ENCODE data around the gene TMSB15B.
"Not testable (repeated sequence)": the region's sequence is repeated elsewhere in the genome, so short reads cannot be mapped to it uniquely, and the experiment has no call there.

TMSB15B gene

GRCh38 chrX:103927633-103928032, 34.8 kb upstream of the TMSB15B start:
- no peak for DNase-seq (ENCODE audit: low read depth, low spot score)
- Histone ChIP-seq H3K27me3 (ENCODE audit: insufficient read depth, insufficient read length) (no peaks in the 10 kb centered on the region), H3K9me3 (ENCODE audit: insufficient read depth, low read length) (no peaks in the 10 kb centered on the region), H3K4me3 (ENCODE audit: insufficient read length, low read depth) (no peak overlapping the region), H3K36me3 (ENCODE audit: insufficient read depth, insufficient read length, low read length) (peaks cover 4% of the 10 kb centered on the region), H3K9ac (ENCODE audit: insufficient read length, low read depth) (no peak overlapping the region), H3K4me1 (ENCODE audit: insufficient read depth, insufficient read length) (no peaks in the 10 kb centered on the region)
- TF ChIP-seq YY1 (IDR thresholded peaks at IDR 0.05; ENCODE audit: insufficient read depth, insufficient read length) (no peak), ZNF274 (IDR thresholded peaks at IDR 0.05; ENCODE audit: low read depth, low read length) (no peak), SUZ12 (IDR thresholded peaks at IDR 0.05; ENCODE audit: extremely low read depth, insufficient read depth, insufficient read length) (no peak)

GRCh38 chrX:103932133-103932532, 30.3 kb upstream of the TMSB15B start:
- DNase-seq (ENCODE audit: low read depth, low spot score), result no peak
- Histone ChIP-seq H3K36me3 (ENCODE audit: insufficient read depth, insufficient read length, low read length) (peaks cover 4% of the 10 kb centered on the region), H3K9me3 (ENCODE audit: insufficient read depth, low read length) (no peaks in the 10 kb centered on the region), H3K4me1 (ENCODE audit: insufficient read depth, insufficient read length) (no peaks in the 10 kb centered on the region), H3K9ac (ENCODE audit: insufficient read length, low read depth) (no peak overlapping the region), H3K4me3 (ENCODE audit: insufficient read length, low read depth) (no peak overlapping the region), H3K27me3 (ENCODE audit: insufficient read depth, insufficient read length) (no peaks in the 10 kb centered on the region)
- TF ChIP-seq YY1 (IDR thresholded peaks at IDR 0.05; ENCODE audit: insufficient read depth, insufficient read length) (no peak), SUZ12 (IDR thresholded peaks at IDR 0.05; ENCODE audit: extremely low read depth, insufficient read depth, insufficient read length) (no peak), ZNF274 (IDR thresholded peaks at IDR 0.05; ENCODE audit: low read depth, low read length) (no peak)

GRCh38 chrX:103940257-103940656, 22.2 kb upstream of the TMSB15B start:
- not testable (repeated sequence) for H3K36me3 ChIP-seq (ENCODE audit: insufficient read depth, insufficient read length, low read length); H3K27me3 ChIP-seq (ENCODE audit: insufficient read depth, insufficient read length); H3K4me3 ChIP-seq (ENCODE audit: insufficient read length, low read depth); DNase-seq (ENCODE audit: low read depth, low spot score); H3K9ac ChIP-seq (ENCODE audit: insufficient read length, low read depth); H3K4me1 ChIP-seq (ENCODE audit: insufficient read depth, insufficient read length); H3K9me3 ChIP-seq (ENCODE audit: insufficient read depth, low read length)

GRCh38 chrX:103941201-103941975, 21.0 kb upstream of the TMSB15B start:
- Histone ChIP-seq H3K27me3 (ENCODE audit: insufficient read depth, insufficient read length) (no peaks in the 10 kb centered on the region), H3K4me3 (ENCODE audit: insufficient read length, low read depth) (no peak overlapping the region), H3K9ac (ENCODE audit: insufficient read length, low read depth) (no peak overlapping the region), H3K4me1 (ENCODE audit: insufficient read depth, insufficient read length) (no peaks in the 10 kb centered on the region), H3K36me3 (ENCODE audit: insufficient read depth, insufficient read length, low read length) (no peaks in the 10 kb centered on the region), H3K9me3 (ENCODE audit: insufficient read depth, low read length) (no peaks in the 10 kb centered on the region)
- no peak for TF ChIP-seq ZNF274 (IDR thresholded peaks at IDR 0.05; ENCODE audit: low read depth, low read length)
- no peak for TF ChIP-seq YY1 (IDR thresholded peaks at IDR 0.05; ENCODE audit: insufficient read depth, insufficient read length)
- TF ChIP-seq SUZ12 (IDR thresholded peaks at IDR 0.05; ENCODE audit: extremely low read depth, insufficient read depth, insufficient read length), result no peak
- DNase-seq (ENCODE audit: low read depth, low spot score), result no peak

- Histone ChIP-seq H3K4me1 (ENCODE audit: insufficient read depth, insufficient read length) (no peaks in the 10 kb centered on the region), H3K4me3 (ENCODE audit: insufficient read length, low read depth) (no peak overlapping the region), H3K9me3 (ENCODE audit: insufficient read depth, low read length) (no peaks in the 10 kb centered on the region), H3K36me3 (ENCODE audit: insufficient read depth, insufficient read length, low read length) (no peaks in the 10 kb centered on the region), H3K9ac (ENCODE audit: insufficient read length, low read depth) (no peak overlapping the region), H3K27me3 (ENCODE audit: insufficient read depth, insufficient read length) (no peaks in the 10 kb centered on the region)
- no peak for DNase-seq (ENCODE audit: low read depth, low spot score)
- TF ChIP-seq ZNF274 (IDR thresholded peaks at IDR 0.05; ENCODE audit: low read depth, low read length) (no peak), YY1 (IDR thresholded peaks at IDR 0.05; ENCODE audit: insufficient read depth, insufficient read length) (no peak), SUZ12 (IDR thresholded peaks at IDR 0.05; ENCODE audit: extremely low read depth, insufficient read depth, insufficient read length) (no peak)
Observed at GRCh38 chrX:103949506-103949905, 12.9 kb upstream of the TMSB15B start.

GRCh38 chrX:103953353-103953752, 9.1 kb upstream of the TMSB15B start:
- no peak for TF ChIP-seq YY1 (IDR thresholded peaks at IDR 0.05; ENCODE audit: insufficient read depth, insufficient read length)
- TF ChIP-seq ZNF274 (IDR thresholded peaks at IDR 0.05; ENCODE audit: low read depth, low read length), result no peak
- Histone ChIP-seq H3K9me3 (ENCODE audit: insufficient read depth, low read length) (no peaks in the 10 kb centered on the region), H3K27me3 (ENCODE audit: insufficient read depth, insufficient read length) (no peaks in the 10 kb centered on the region), H3K9ac (ENCODE audit: insufficient read length, low read depth) (no peak overlapping the region), H3K36me3 (ENCODE audit: insufficient read depth, insufficient read length, low read length) (no peaks in the 10 kb centered on the region), H3K4me1 (ENCODE audit: insufficient read depth, insufficient read length) (no peaks in the 10 kb centered on the region), H3K4me3 (ENCODE audit: insufficient read length, low read depth) (no peak overlapping the region)
- no peak for DNase-seq (ENCODE audit: low read depth, low spot score)

GRCh38 chrX:103954259-103954658, 8.2 kb upstream of the TMSB15B start:
- DNase-seq (ENCODE audit: low read depth, low spot score), result no peak
- TF ChIP-seq ZNF274 (IDR thresholded peaks at IDR 0.05; ENCODE audit: low read depth, low read length) (no peak), YY1 (IDR thresholded peaks at IDR 0.05; ENCODE audit: insufficient read depth, insufficient read length) (no peak), SUZ12 (IDR thresholded peaks at IDR 0.05; ENCODE audit: extremely low read depth, insufficient read depth, insufficient read length) (no peak)
- no peaks in the 10 kb centered on the region for H3K4me1 ChIP-seq (ENCODE audit: insufficient read depth, insufficient read length)
- H3K9ac ChIP-seq (ENCODE audit: insufficient read length, low read depth), result no peak overlapping the region
- H3K4me3 ChIP-seq (ENCODE audit: insufficient read length, low read depth), result no peak overlapping the region
- no peaks in the 10 kb centered on the region for H3K36me3 ChIP-seq (ENCODE audit: insufficient read depth, insufficient read length, low read length)
- H3K27me3 ChIP-seq (ENCODE audit: insufficient read depth, insufficient read length), result no peaks in the 10 kb centered on the region
- H3K9me3 ChIP-seq (ENCODE audit: insufficient read depth, low read length), result no peaks in the 10 kb centered on the region

- H3K27me3 ChIP-seq (ENCODE audit: insufficient read depth, insufficient read length); DNase-seq (ENCODE audit: low read depth, low spot score); H3K9ac ChIP-seq (ENCODE audit: insufficient read length, low read depth); H3K4me3 ChIP-seq (ENCODE audit: insufficient read length, low read depth); H3K4me1 ChIP-seq (ENCODE audit: insufficient read depth, insufficient read length); H3K36me3 ChIP-seq (ENCODE audit: insufficient read depth, insufficient read length, low read length); H3K9me3 ChIP-seq (ENCODE audit: insufficient read depth, low read length): not testable (repeated sequence)
Observed at GRCh38 chrX:103960599-103960998, 1.8 kb upstream of the TMSB15B start.

GRCh38 chrX:103983508-103983907, 21.1 kb downstream of the TMSB15B start:
- H3K36me3 ChIP-seq (ENCODE audit: insufficient read depth, insufficient read length, low read length); H3K4me1 ChIP-seq (ENCODE audit: insufficient read depth, insufficient read length); H3K27me3 ChIP-seq (ENCODE audit: insufficient read depth, insufficient read length); DNase-seq (ENCODE audit: low read depth, low spot score); H3K9me3 ChIP-seq (ENCODE audit: insufficient read depth, low read length); H3K4me3 ChIP-seq (ENCODE audit: insufficient read length, low read depth); H3K9ac ChIP-seq (ENCODE audit: insufficient read length, low read depth): not testable (repeated sequence)
